GM19395 (cell line): ENCODE data around the gene CEP70.
"Not testable (repeated sequence)": the region's sequence is repeated elsewhere in the genome, so short reads cannot be mapped to it uniquely, and the experiment has no call there.

ENCODE experiments used
- ATAC-seq: cut with Tn5 transposase; IDR thresholded peaks from one replicate; pipeline ENCODE4 v1.9.1; 2021; ENCODE audit warnings: mild to moderate bottlenecking, moderate library complexity; ENCODE audit not compliant: unreplicated experiment

CEP70 gene

DNA sequence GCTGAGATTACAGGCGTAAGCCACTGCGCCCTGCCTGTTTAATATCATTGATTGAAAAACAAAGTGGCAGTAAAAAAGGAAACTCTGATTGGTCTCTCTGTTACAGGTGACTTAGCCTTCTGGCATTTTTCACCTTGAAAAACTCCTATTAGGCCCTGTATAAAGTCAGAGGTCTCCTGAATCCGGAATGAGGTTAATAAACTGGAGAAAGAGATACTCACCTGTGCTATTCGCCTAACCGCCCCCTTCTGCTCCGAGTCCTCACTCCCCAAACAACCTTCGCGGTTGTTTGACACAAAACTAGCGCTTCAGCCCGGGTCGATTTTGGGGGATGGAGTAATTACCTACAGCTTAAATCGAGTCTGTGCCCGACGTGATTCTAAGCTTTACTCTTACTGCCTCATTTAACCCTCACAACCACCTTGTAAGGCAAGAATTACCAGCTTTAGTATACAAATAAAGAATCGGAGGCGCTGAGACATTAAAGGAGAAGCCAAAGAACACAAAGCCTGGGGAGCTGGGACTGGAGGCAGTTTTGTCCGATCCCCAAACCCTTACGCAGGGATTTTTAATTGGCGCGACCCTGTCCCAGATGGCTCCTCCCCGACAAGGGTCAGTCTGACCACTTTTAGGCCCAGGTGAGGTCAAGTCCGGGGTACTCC, 441 bp downstream of the CEP70 start:
- no peak for ATAC-seq

DNA sequence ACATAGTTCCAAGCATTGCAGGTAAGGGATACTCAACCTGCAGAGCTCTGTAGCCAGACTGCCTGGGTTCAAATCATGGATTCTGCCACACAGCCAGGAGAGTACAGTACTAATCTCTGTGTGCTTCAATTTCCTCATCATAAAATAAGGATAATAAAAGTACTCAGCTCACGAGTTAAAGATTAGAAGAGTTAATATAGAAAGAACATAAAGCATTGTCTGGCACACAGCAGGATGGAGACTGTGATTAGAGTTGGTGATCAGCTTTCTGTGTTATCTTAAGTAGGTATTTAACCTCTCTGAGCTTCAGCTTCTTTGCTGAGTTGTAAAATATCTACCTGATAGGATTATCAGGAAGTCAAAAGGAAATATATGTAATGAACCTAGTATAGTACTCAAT, 2.7 kb downstream of the CEP70 start:
- ATAC-seq = no peak

DNA sequence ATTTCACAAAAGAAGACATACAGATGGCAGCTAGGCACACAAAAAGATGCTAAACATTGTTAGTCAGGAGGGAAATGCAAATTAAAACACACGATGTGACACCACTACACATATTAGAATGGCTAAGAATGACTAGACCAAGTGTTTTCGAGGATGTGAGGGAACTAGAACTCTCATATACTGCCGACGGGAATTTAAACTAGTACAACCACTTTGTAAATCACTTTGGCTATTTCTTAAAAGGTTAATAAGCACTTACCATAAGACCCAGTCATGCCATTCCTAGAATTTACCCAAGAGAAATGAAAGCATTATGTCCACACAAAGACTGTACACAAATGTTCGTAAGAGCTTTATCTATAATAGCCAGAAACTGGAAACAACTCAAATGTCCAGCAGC, 5.6 kb downstream of the CEP70 start:
- no peak for ATAC-seq

DNA sequence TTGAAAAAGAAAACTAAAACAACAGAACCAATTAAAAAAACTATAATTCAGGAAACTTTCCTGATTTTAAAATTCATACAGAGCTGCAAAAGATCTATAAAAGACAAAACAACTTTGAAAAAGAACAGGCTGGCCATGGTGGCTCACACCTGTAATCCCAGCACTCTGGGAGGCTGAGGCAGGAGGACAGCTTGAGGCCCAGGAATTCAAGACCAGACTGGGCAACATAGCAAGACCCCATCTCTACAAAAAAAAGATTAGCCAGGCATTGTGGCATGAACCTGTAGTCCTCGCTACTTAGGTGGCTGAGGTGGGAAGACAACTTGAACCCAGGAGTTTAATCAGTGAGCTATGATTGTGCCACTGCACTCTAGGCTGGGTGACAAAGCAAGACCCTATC, 6.7 kb downstream of the CEP70 start:
- ATAC-seq = no peak

DNA sequence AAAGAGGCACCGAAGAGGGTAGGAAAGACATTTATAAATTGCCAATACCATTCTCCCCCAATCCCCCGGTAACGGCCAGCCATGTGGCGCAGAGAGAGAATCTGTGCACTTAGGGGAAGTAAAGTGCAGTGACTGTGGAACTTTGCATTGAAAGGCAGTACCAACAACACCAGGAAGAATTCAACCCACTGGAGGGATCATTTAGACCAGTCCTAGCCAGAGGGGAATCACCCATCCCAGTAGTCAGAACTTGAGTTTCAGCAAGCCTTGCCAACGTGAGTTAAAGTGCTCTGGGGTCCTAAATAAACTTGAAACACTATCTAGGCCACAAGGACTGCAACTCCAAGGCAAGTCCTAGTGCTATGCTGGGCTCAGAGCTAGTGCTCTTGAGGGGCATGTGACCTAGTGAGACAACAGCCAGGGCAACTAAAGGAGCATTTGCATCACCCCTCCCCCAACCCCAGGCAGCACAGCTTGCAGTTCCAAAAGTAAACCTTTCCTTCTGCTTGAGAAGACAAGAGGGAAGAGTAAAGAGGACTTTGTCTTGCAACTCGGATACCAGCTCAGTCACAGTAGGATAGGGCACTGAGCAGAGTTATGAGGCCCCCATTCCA, 15.0 kb downstream of the CEP70 start:
- ATAC-seq = no peak

DNA sequence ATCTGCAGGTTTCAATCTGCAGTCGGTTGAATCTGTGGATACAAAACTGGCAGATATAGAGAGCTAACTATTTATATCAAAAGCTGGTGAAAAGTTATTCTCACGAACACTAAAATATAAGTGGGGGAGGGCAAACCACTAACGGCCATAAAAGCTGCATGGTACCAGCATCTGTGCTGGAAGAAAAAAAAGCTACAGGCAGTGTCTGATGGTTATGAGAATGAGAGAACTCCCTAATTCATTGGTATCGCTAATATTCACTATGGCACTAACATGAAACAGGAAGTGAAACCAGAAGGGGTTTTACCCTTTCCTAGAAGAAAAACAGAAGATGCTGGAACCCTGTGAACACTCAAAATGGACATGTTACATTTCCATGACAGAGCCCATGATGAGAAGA, 15.9 kb downstream of the CEP70 start:
- peak; percentile 91 for ATAC-seq

DNA sequence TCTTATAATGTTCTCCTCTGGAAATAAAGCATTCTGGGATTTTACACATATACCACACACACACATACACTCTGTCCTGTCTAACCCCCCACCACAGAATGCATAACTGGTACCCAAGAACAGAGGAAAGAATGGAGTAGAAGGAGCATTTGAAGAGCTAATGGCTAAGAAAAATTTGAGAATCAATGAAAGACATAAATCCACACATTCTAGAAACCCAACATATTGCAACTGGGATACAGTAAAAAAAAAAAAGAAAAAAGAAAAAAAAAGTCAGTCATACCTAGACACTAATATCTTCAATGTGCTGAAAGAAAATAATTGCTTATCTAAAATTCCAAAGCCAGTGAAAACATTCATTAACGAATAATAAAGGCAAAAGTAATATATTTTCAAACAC, 20.9 kb downstream of the CEP70 start:
- ATAC-seq = no peak

DNA sequence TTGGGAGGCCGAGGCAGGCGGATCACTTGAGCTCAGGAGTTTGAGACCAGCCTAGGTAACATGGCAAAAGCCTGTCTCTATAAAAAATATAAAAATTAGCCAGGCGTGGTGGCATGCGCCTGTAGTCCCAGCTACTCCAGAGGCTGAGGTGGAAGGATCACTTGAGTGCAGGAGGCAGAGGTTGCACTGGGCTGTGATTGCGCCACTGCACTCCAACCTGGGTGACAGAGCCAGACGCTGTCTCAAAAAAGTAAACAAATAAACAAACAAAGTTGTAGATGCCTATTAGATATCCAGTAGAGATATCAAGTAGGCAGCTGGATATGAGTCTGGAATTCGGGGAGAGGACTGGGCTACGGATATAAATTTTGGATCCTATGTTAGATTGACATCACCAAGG, 24.4 kb downstream of the CEP70 start:
- ATAC-seq = not testable (repeated sequence)

DNA sequence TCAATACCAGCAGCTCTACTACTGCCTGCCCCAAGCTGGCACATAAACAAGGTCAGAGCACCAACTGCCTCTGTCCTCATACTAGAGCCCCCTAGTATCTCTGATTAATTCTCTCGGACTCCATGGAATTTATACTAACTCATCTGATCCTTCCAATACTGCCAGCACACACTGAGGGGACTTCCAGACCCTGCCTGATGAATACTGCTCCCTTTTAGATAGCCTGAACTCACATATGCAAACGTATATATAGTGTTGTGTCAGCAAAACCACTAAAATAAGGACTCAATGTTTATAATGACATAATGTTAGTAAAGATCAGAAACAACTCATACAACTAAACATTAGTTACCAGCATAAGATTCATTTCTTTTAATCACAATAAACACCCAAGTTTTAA, 25.0 kb downstream of the CEP70 start:
- ATAC-seq = no peak

DNA sequence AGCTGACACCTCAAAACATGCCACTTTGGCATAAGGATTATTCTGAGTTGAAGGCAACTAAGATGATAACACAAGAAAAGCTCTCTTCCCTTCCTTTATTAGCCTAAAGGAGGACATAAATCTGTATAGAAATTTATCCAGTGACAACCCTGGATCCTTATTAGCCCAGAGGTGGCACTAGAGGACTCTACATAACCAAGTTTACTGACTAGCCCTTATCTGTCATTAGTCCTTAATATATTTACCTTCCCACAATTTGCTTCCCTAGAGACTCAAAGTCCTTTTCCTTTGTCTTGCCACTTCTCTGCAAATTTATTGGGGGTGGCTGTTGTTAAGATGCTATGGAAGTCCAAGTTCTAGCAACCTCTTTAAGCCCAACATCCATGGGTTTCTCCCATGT, 26.7 kb downstream of the CEP70 start:
- no peak for ATAC-seq

DNA sequence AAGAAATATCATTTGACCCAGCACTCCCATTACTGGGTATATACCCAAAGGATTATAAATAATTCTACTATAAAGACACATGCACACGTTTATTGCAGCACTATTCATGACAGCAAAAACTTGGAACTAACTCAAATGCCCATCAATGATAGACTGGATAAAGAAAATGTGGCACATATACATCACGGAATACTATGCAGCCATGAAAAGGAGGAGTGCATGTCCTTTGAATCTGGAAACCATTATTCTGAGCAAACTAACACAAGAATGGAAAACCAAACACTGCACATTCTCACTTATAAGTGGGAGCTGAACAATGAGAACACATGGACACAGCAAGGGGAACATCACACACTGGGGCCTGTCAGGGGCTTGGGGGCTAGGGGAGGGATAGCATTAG, 27.8 kb downstream of the CEP70 start:
- ATAC-seq = not testable (repeated sequence)

DNA sequence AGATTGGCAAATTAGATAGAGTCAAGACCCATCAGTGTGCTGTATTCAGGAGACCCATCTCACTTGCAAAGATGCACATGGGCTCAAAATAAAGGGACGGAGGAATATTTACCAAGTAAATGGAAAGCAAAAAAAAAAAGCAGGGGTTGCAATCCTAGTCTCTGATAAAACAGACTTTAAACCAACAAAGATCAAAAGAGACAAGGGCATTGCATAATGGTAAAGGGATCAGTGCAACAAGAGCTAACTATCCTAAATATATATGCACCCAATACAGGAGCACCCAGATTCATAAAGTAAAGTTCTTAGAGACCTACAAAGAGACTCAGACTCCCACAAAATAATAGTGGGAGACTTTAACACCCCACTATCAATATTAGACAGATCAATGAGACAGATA, 31.2 kb downstream of the CEP70 start:
- not testable (repeated sequence) for ATAC-seq

DNA sequence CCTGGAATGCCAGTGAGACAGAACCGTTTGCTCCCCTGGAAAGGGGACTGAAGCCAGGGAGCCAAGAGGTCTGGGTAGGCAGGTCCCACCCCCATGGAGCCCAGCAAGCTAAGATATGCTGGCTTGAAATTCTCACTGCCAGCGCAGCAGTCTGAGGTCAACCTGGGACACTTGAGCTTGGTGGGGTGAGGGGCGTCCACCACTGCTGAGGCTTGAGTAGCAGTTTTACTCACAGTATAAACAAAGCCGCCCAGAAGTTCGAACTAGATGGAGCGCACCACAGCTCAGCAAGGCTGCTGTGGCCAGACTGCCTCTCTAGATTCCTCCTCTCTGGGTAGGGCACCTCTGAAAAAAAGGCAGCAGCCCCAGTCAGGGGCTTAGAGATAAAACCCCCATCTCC, 33.6 kb downstream of the CEP70 start:
- no peak for ATAC-seq

DNA sequence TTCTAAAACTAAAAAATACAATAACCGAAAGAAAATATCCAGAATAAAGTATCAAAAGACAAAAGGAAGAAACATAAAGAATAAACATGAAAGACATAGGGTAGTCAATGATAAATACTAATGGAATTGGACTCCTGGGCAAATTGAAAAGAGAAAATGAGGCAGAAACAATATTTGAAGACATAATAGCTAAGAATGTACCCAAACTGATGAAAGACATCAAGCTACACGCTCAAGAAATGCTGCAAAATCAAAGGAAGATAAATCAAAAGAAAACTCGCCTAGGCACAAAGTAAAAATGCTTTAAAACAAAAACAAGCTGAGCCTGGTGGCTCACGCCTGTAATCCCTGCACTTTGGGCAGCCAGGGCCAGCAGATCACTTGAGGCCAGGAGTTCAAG, 34.9 kb downstream of the CEP70 start:
- ATAC-seq = no peak

DNA sequence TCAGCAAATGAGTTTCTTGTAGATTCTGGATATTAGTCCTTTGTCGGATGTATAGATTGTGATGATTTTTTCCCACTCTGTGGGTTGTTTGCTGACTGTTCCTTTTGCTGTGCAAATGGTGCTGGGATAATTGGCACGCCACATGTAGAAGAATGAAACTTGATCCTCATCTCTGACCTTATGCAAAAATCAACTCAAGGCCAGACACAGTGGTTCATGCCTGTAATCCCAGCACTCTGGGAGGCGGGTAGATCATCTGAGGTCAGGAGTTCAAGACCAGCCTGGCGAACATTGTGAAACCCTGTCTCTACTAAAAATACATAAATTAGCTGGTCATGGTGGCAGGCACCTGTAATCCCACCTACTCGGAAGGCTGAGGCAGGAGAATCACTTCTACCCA, 39.3 kb downstream of the CEP70 start:
- ATAC-seq = not testable (repeated sequence)

DNA sequence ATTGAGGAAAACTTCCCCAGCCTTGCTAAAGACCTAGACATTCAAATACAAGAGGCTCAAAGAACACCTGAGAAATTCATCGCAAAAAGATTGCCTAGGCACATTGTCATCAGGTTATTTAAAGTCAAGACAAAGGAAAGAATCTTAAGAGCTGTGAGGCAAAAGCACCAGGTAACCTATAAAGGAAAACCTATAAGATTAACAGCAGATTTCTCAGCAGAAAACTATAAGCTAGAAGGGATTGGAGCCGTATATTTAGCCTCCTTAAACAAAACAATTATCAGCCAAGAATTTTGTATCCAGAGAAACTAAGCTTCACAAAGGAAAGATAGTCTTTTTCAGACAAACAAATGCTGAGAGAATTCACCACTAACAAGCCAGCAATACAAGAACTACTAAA, 43.1 kb downstream of the CEP70 start:
- ATAC-seq = not testable (repeated sequence)

DNA sequence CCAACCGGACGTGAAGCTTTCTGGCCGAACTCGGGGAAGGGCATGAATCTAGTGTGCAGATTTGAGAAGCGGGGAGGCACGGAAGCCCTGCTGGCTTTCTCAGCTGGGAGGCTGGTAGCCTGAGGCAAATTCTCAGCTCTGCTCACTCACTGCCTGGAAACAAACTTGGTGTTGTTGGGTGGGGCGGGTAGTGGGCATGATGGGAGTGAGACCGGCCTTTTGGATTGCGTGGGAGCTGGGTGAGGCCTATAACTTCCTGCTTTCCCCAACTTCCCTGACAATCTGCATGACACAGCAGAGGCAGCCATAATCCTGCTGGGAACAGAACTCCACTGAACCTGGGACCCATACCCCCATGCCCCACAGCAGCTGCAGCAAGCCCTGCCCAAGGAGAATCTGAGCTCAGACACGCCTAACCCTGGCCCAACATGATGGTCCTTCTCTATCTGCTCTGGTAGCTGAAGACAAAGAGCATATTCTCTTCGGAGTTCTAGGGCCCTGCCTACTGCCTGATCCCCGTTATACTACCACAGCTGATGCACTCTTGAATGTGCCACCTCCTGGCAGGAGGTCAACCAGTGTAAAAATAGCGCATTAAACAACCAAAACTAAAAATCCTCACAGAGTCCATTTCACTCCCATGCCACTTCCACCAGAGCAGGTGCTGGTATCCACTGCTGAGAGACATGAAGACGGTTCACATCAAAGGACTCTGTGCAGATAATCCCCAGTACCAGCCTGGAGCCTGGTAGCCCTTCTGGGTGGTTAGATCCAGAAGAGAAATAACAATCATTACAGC, 44.7 kb downstream of the CEP70 start:
- ATAC-seq = no peak

DNA sequence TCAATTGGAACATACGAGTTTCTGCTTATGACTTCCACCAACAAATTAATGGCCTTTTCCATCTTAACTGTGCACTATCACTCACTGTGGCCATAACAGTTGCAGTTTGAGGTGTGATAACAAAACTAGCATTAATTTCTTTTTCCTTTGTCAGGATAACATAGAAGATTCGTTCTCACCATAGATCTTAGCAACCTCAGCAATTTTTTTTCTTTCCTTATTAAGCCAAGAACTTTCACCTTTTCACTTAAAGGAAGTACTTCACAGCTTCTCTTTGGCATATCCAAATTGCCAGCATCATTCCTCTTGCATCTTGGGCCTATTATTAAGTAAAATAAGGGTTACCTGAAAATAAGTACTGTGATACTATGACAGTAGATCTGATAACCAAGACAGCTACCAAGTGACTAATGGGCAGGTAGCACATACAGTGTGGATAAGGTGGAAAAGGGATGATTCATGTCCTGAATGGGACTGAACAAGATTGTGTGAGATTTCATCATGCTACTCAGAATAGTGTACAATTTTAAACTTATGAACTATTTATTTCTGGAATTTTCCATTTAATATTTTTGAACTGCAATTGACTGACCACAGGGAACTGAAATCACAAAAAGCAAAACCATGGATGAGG, 46.6 kb downstream of the CEP70 start:
- no peak for ATAC-seq

DNA sequence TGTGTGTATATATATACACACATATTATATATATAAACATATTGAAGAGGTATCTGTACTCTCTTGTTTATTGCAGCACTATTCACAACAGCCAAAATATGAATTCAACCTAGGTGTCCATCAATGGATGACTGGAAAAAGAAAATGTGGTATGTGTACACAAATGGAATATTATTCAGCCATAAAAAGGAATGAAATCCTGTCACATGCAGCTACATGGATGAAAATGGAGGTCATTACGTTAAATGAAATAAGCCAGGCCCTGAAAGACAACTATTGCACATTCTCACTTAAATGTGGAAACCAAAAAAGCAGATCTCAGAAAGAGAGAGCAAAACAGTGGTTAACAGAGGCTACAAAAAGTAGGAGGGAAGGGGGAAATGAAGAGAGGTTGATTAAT, 49.5 kb downstream of the CEP70 start:
- ATAC-seq = no peak

DNA sequence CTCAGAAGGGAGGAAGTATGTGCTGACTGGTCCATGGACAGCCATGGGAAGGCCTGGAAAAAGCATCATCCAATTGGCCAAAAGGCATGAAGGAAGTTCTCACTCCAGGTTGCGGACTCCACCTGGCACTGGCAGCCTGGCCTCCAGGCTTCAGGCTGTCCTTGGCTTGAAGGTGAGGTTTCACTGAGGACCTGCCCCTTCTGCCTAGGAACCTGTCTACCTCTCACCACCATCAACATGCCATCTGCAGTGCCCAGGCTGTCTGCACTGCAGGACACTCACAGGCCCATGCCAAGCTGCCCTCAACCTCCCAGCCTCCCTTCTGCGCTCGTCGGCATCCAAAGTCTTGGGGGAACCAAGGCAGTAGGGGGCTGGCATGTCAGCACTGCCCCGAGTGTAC, 51.1 kb downstream of the CEP70 start:
- ATAC-seq = no peak

DNA sequence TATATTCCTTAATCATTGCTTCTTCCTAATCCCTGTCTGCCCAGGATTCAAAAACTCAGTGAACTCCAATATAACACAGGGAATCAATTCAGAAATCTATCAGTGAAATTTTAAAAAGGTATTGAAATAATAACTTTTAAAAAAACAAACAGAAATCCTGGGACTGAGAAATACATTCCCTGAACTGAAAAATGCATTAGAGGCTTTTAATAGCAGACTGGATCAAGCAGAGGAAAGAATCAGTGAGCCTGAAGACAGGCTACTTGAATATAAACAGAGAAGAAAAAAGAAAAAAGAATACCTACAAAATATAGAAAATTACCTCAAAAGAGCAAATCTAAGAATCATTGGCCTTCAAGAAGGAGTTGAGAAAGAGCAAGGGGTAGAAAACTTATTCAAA, 54.7 kb downstream of the CEP70 start:
- ATAC-seq = no peak

DNA sequence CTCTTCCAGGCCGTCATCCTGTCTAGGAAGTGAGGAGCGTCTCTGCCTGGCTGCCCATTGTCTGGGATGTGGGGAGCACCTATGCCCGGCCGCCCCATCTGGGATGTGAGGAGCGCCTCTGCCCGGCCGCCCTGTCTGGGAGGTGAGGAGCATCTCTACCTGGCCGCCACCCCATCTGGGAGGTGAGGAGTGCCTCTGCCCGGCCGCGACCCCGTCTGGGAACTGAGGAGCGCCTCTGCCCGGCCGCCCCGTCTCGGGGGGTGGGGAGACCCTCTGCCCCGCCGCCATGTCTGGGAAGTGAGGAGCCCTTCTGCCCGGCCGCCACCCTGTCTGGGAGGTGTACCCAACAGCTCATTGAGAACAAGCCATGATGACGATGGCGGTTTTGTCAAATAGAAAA, 72.6 kb downstream of the CEP70 start:
- ATAC-seq = not testable (repeated sequence)
